GM06990 (cell line): ENCODE measurements around the gene CDC34.

ENCODE experiments used
- DNase-seq: peaks from one replicate; pipeline ENCODE4 v3.0.0-alpha.2; 2011; ENCODE audit not compliant: insufficient read length; ENCODE audit errors: extremely low read depth
- H3K27me3 ChIP-seq: replicated peaks from 2 replicates; pipeline ENCODE4 v1.6.0; 2011; ENCODE audit warnings: low read length; ENCODE audit not compliant: control insufficient read depth, insufficient read depth
- H3K36me3 ChIP-seq: 2 replicates; pipeline ENCODE4 v1.5.1; 2011; ENCODE audit warnings: low read length; ENCODE audit not compliant: control insufficient read depth, insufficient read depth
- H3K4me3 ChIP-seq: replicated peaks from 2 replicates; pipeline ENCODE4 v1.5.1; 2011; ENCODE audit warnings: low read depth, mild to moderate bottlenecking, control low read depth, low read length
- CTCF ChIP-seq: IDR thresholded peaks from 2 replicates; pipeline ENCODE4 v1.5.1; 2011; ENCODE audit warnings: low read length, control low read depth, mild to moderate bottlenecking, inconsistent platforms; ENCODE audit not compliant: insufficient read depth, poor library complexity, severe bottlenecking

CDC34 gene

GRCh38 chr19:501646-502045 lies 29.9 kb upstream of the CDC34 start:
- Histone ChIP-seq H3K27me3 (no peaks in the 10 kb centered on the region; the same call in none of the 2 replicates), H3K4me3 (no peak overlapping the region), H3K36me3 (no peaks in the 10 kb centered on the region)
- no peak for DNase-seq
- TF ChIP-seq CTCF, result no peak

GRCh38 chr19:504616-505015 lies 26.9 kb upstream of the CDC34 start:
- no peak for DNase-seq
- no peaks in the 10 kb centered on the region for H3K36me3 ChIP-seq
- H3K27me3 ChIP-seq, result no peaks in the 10 kb centered on the region
- H3K4me3 ChIP-seq, result no peak overlapping the region
- TF ChIP-seq CTCF, result no peak

- no peaks in the 10 kb centered on the region; the same call in 1 of the 2 replicates for H3K36me3 ChIP-seq
- peak overlapping the region; percentile 94 for H3K4me3 ChIP-seq
- peak; percentile 93 for DNase-seq
- peak; percentile 98 for TF ChIP-seq CTCF
- H3K27me3 ChIP-seq, result no peaks in the 10 kb centered on the region
These were observed 24.9 kb upstream of the CDC34 start for GRCh38 chr19:506404-507285.

GRCh38 chr19:507286-508203 lies 24.0 kb upstream of the CDC34 start, which contains the start of gene TPGS1:
Gene TPGS1 (plus strand): TSS chr19:507497. CDS start chr19:507507, 10 bp downstream.
- TF ChIP-seq CTCF, result no peak
- no peaks in the 10 kb centered on the region; the same call in 1 of the 2 replicates for H3K36me3 ChIP-seq
- no peaks in the 10 kb centered on the region for H3K27me3 ChIP-seq
- DNase-seq, result peak; percentile 88
- H3K4me3 ChIP-seq, result peak within 1 kb of the TSS; percentile 94

DNA sequence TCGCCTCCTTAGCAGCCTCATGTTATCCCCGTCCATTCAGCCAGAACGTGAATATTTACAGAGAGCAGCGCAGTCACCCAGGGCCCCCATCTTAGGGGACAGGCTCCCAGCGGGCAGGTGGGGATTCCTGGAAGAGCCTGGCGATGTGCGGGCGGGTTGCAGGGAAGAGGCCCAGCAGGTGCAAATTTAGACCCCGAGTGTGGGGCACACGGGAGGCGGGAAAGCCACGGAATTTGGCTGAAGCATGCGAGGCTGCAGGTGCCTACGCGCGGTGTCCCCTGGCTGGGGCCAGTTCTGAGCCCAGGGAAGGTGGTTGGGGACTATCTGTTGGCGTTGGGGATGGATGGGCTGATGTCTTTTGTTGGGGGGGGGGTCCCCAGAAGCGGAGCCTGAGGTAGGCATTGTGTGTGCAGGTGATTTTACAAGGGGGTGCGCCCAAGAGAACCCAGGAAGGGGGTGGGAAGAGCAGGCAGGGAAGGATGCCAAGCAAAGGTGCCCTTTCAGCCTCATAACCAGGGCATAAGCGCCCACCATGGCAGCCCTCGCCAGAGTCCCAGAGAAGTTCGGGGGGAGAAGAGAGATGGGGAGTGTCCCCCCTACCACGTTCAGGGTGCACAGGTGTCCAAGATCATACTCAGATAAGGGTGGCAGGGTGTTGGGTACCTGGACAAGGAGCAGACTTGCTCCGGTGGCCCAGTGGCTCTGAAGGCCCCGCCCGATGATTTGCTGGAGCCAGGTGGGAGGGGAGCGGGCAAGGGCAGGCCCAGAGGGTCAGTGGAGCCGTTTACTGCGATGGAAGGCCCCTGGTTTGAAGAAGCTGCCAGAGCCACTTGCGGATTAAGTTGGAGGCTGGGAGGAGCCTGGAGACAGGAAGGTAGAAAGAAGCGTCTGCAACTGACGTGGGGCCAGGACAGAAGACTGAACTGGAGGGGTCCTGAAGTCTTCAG lies 23.1 kb upstream of the CDC34 start:
- H3K4me3 ChIP-seq, result peak overlapping the region; percentile 94
- no peaks in the 10 kb centered on the region; the same call in 1 of the 2 replicates for H3K36me3 ChIP-seq
- DNase-seq, result no peak
- TF ChIP-seq CTCF, result no peak
- no peaks in the 10 kb centered on the region for H3K27me3 ChIP-seq
